Lung (tissue), 12 donors: ENCODE results near the gene KANK2. TPM values are rescaled to one million over a fixed set of nuclear protein-coding genes. Genes with fewer than 3 reads are reported as not detected.

ENCODE experiments used
- ATAC-seq: fragments of 200-7000 bp; cut with Tn5 transposase; one replicate; pipeline ENCODE4 v1.9.1; 2020; ENCODE audit warnings: moderate number of reproducible peaks; ENCODE audit not compliant: insufficient read depth, low FRiP score
- DNase-seq, 3 donors: peaks; one replicate each; pipeline ENCODE4 v3.0.0-alpha.2; 2013 to 2017
- H3K27ac ChIP-seq, 2 donors: one replicate each; pipeline ENCODE4 v1.5.1; 2013; ENCODE audit warnings: mild to moderate bottlenecking in 2 of 2, moderate library complexity in 2 of 2, control low read depth in 1 of 2, inconsistent platforms in 1 of 2, low read depth in 1 of 2, low read length in 1 of 2
- H3K27me3 ChIP-seq, 3 donors: one replicate each; pipeline ENCODE4 v1.5.1; 2013; ENCODE audit warnings: low read length in 2 of 3; ENCODE audit not compliant: control insufficient read depth in 3 of 3, insufficient read depth in 3 of 3
- H3K36me3 ChIP-seq, 4 donors: one replicate each; pipeline ENCODE4 v1.5.1; 2013; ENCODE audit warnings: low read length in 4 of 4, mild to moderate bottlenecking in 1 of 4, moderate library complexity in 1 of 4; ENCODE audit not compliant: control insufficient read depth in 4 of 4, insufficient read depth in 4 of 4
- H3K4me1 ChIP-seq, 5 donors: one replicate each; pipeline ENCODE4 v1.5.1; 2013; ENCODE audit warnings: low read length in 5 of 5, mild to moderate bottlenecking in 2 of 5, moderate library complexity in 1 of 5; ENCODE audit not compliant: control insufficient read depth in 5 of 5, insufficient read depth in 5 of 5
- H3K4me3 ChIP-seq: one replicate; pipeline ENCODE4 v1.5.1; 2013; ENCODE audit warnings: mild to moderate bottlenecking, control low read depth, moderate library complexity
- H3K9ac ChIP-seq, 2 donors: one replicate each; pipeline ENCODE4 v1.5.1; 2013; ENCODE audit warnings: low read length in 2 of 2, control low read depth in 1 of 2; ENCODE audit not compliant: insufficient read depth in 1 of 2
- H3K9me3 ChIP-seq, 4 donors: one replicate each; pipeline ENCODE4 v1.5.1; 2013; ENCODE audit warnings: low read length in 3 of 4, mild to moderate bottlenecking in 1 of 4, moderate library complexity in 1 of 4; ENCODE audit not compliant: control insufficient read depth in 4 of 4, insufficient read depth in 3 of 4
- CTCF ChIP-seq: IDR thresholded peaks from 2 replicates; pipeline ENCODE4 v1.5.1; 2012; ENCODE audit warnings: mild to moderate bottlenecking; ENCODE audit errors: control extremely low read depth, extremely low read depth
- WGBS, 2 donors: extraction: QIAGEN DNeasy Blood & Tissue Kit; methylation state at CpG; one replicate each; pipeline ENCODE4 v1.1.7; 2013; 5-methylcytosine and 5-hydroxymethylcytosine counted together
- polyA plus RNA-seq, 2 donors: library from polyadenylated mRNA; stranded (reverse); fragments of 200-250 nt; gene quantifications; one replicate each; pipeline ENCODE4 v1.2.1, GENCODE V29; 2013
- total RNA-seq, 2 donors: library from RNA; depleted of rRNA in 1 of 2; stranded (reverse); fragments of >200 nt in 1 of 2; gene quantifications; one replicate each; pipeline ENCODE4 v1.2.1, GENCODE V29; 2014 to 2021
- donor health status: control.
- donor health status: control.
- donor health status: Bipolar disorder and iron deficiency.
- donor health status: healthy.
- donor health status: DM: yes; HTN: yes; CAD: no.

The KANK2 gene
- total and polyA plus RNA-seq, 4 donors = 90.1 to 164 (median 113) TPM

- Histone ChIP-seq H3K27me3 (no peaks in the 10 kb centered on the region), H3K27ac (peak overlapping the region in 1 of 2 donors; percentile 35), H3K9me3 (no peaks in the 10 kb centered on the region), H3K36me3 (peaks cover 0 to under 1% (median 0%) of the 10 kb centered on the region in 4 donors), H3K4me1 (peaks cover 0 to 31% (median 4%) of the 10 kb centered on the region in 5 donors), H3K4me3 (no peak overlapping the region), H3K9ac (peak overlapping the region in 1 of 2 donors; percentile 68)
- ATAC-seq (no peak), DNase-seq (peak; percentile 55 to 91 (median 77))
- no peak for TF ChIP-seq CTCF
- 55 to 84% methylated on average over 7 of the region's 7 CpGs for WGBS, 2 donors
These were observed 46.2 kb downstream of the KANK2 start for GRCh38 chr19:11151181-11151580.

DNA sequence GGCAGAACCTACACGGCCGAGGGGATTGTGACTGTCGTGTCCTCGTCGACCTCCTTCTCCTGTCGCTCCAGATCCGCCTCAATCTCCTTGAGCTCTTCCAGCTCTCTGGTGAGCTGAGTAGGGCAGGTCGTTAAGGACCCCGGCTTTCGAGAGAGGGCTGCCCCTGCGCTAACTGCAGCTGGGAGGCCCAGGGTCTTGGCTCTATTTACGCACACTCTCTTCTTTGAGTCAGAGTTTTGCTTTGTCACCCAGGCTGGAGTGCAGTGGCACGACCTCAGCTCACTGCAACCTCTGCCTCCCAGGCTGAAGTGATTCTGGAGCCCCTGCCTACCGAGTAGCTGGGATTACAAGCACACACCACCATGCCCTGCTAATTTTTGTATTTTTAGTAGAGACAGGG, 49.3 kb downstream of the KANK2 start:
- 84 to 87% methylated on average over 14 of the region's 14 CpGs for WGBS, 2 donors
- ATAC-seq (no peak), DNase-seq (no peak)
- peaks cover 0 to 40% (median 13%) of the 10 kb centered on the region in 5 donors for H3K4me1 ChIP-seq
- no peak overlapping the region for H3K9ac ChIP-seq
- TF ChIP-seq CTCF = no peak
- no peaks in the 10 kb centered on the region for H3K27me3 ChIP-seq
- peaks cover 0 to 3% (median 0%) of the 10 kb centered on the region in 4 donors for H3K36me3 ChIP-seq
- H3K27ac ChIP-seq = no peak overlapping the region
- no peak overlapping the region for H3K4me3 ChIP-seq
- peaks cover 0 to 3% (median 0%) of the 10 kb centered on the region in 4 donors for H3K9me3 ChIP-seq

- Histone ChIP-seq H3K36me3 (peaks cover 0 to 3% (median 0%) of the 10 kb centered on the region in 4 donors), H3K4me3 (no peak overlapping the region), H3K27ac (no peak overlapping the region), H3K4me1 (peaks cover 6 to 39% (median 25%) of the 10 kb centered on the region in 5 donors), H3K27me3 (no peaks in the 10 kb centered on the region), H3K9ac (no peak overlapping the region), H3K9me3 (peaks cover 0 to 3% (median 0%) of the 10 kb centered on the region in 4 donors)
- TF ChIP-seq CTCF = no peak
- no peak for ATAC-seq
- 95% methylated on average over 3 of the region's 3 CpGs for WGBS, 2 donors
- DNase-seq = no peak
These were observed 51.8 kb downstream of the KANK2 start for GRCh38 chr19:11145536-11145924.
